MM.1S (cell line): ENCODE results near the gene ARHGEF33.
A peak's percentile ranks its signal among the peaks of the same experiment; 100 is the strongest.

Source experiments
- DNase-seq: peaks from one replicate; pipeline ENCODE4 v3.0.0-alpha.2; 2015
- H2AFZ ChIP-seq: fragments of 300-600 bp; sonication (generic); 2 replicates; pipeline ENCODE4 v1.6.0; 2016; ENCODE audit warnings: antibody characterized with exemption, low read length
- H3F3A ChIP-seq: fragments of 300-600 bp; sonication (generic); 2 replicates; pipeline ENCODE4 v1.6.1; 2016; ENCODE audit warnings: mild to moderate bottlenecking, antibody characterized with exemption, low read length, moderate library complexity, mixed read lengths; ENCODE audit not compliant: insufficient read depth
- H3K27ac ChIP-seq: fragments of 300-600 bp; sonication (generic); 2 replicates; pipeline ENCODE4 v1.5.1; 2016; ENCODE audit warnings: mild to moderate bottlenecking, low read length
- H3K27me3 ChIP-seq: fragments of 300-600 bp; sonication (generic); replicated peaks from 2 replicates; pipeline ENCODE4 v1.6.0; 2016; ENCODE audit warnings: low read length; ENCODE audit not compliant: insufficient read depth
- H3K36me3 ChIP-seq: fragments of 300-600 bp; sonication (generic); replicated peaks from 2 replicates; pipeline ENCODE4 v1.6.1; 2016; ENCODE audit warnings: mild to moderate bottlenecking, low read length, mixed read lengths; ENCODE audit not compliant: insufficient read depth
- H3K4me1 ChIP-seq: fragments of 300-600 bp; sonication (generic); 2 replicates; pipeline ENCODE4 v1.6.1; 2016; ENCODE audit warnings: low read length, mixed read lengths
- H3K4me2 ChIP-seq: fragments of 300-600 bp; sonication (generic); 2 replicates; pipeline ENCODE4 v1.6.0; 2016; ENCODE audit warnings: low read depth, low read length
- H3K4me3 ChIP-seq: fragments of 300-600 bp; sonication (generic); 2 replicates; pipeline ENCODE4 v1.5.1; 2016; ENCODE audit warnings: low read length, mixed read lengths
- H3K79me2 ChIP-seq: fragments of 300-600 bp; sonication (generic); 2 replicates; pipeline ENCODE4 v1.6.1; 2016; ENCODE audit warnings: mixed run types, low read length, mixed read lengths
- H3K9ac ChIP-seq: fragments of 300-600 bp; sonication (generic); 2 replicates; pipeline ENCODE4 v1.6.1; 2016; ENCODE audit warnings: low read length, mixed read lengths
- H3K9me2 ChIP-seq: fragments of 300-600 bp; sonication (generic); replicated peaks from 2 replicates; pipeline ENCODE4 v1.6.1; 2016; ENCODE audit warnings: mild to moderate bottlenecking, low read length, mixed read lengths; ENCODE audit not compliant: insufficient read depth
- H3K9me3 ChIP-seq: fragments of 300-600 bp; sonication (generic); replicated peaks from 2 replicates; pipeline ENCODE4 v1.6.1; 2016; ENCODE audit warnings: mild to moderate bottlenecking, low read length, mixed read lengths; ENCODE audit not compliant: insufficient read depth
- H4K20me1 ChIP-seq: fragments of 300-600 bp; sonication (generic); 2 replicates; pipeline ENCODE4 v1.6.1; 2016; ENCODE audit warnings: mild to moderate bottlenecking, low read length, moderate library complexity, mixed read lengths; ENCODE audit not compliant: insufficient read depth
- CTCF ChIP-seq: fragments of 300-600 bp; sonication (generic); IDR thresholded peaks from 2 replicates; pipeline ENCODE4 v1.5.1; 2016; ENCODE audit warnings: antibody characterized with exemption, low read length, mixed read lengths
- EZH2 ChIP-seq: fragments of 300-600 bp; sonication (generic); optimal IDR thresholded peaks from 2 replicates; pipeline ENCODE3; 2017; ENCODE audit warnings: low read depth, mild to moderate bottlenecking, antibody characterized with exemption, low read length, mixed read lengths
- EZH2phosphoT487 ChIP-seq: fragments of 300-600 bp; sonication (generic); IDR thresholded peaks from 2 replicates; pipeline ENCODE4 v1.6.1; 2018; ENCODE audit warnings: antibody characterized with exemption, low read length

ARHGEF33 gene

GRCh38 chr2:38945372-38945771 is 55.7 kb downstream of the ARHGEF33 start:
- no peaks in the 10 kb centered on the region for H3K27me3 ChIP-seq
- no peaks in the 10 kb centered on the region for H4K20me1 ChIP-seq
- no peaks in the 10 kb centered on the region for H3F3A ChIP-seq
- no peak overlapping the region for H3K4me2 ChIP-seq
- no peak for DNase-seq
- no peak overlapping the region for H3K4me3 ChIP-seq
- no peak overlapping the region for H2AFZ ChIP-seq
- no peaks in the 10 kb centered on the region for H3K79me2 ChIP-seq
- no peak overlapping the region for H3K9ac ChIP-seq
- no peaks in the 10 kb centered on the region for H3K4me1 ChIP-seq
- no peaks in the 10 kb centered on the region for H3K9me3 ChIP-seq
- H3K36me3 ChIP-seq = no peaks in the 10 kb centered on the region
- no peak overlapping the region for H3K27ac ChIP-seq
- TF ChIP-seq EZH2phosphoT487 = no peak
- TF ChIP-seq EZH2 = no peak
- TF ChIP-seq CTCF = no peak
- no peaks in the 10 kb centered on the region for H3K9me2 ChIP-seq

DNA sequence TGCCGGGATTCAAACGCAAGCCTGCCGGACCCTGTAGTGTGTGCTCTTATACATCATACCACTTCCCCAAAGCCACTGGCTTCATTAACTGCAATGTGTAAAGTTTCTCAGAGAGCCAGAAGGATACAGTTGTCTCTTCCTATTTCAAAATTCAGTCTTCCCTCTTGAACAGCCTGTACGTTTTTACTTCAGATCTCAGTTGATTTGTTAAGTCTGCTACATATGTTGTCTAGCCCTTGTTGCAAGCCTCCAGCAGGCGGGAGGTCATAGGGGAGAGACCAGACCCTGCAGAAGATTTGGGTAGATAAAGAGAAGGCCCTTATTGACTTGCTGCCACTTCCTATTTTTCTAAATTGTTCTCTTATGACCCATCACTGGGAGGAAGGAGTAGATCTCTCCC is 56.2 kb downstream of the ARHGEF33 start:
- H3K9ac ChIP-seq = no peak overlapping the region
- H3K4me3 ChIP-seq = no peak overlapping the region
- no peaks in the 10 kb centered on the region for H3K27me3 ChIP-seq
- H4K20me1 ChIP-seq = no peaks in the 10 kb centered on the region
- no peak for TF ChIP-seq CTCF
- no peak for TF ChIP-seq EZH2
- no peak for TF ChIP-seq EZH2phosphoT487
- no peaks in the 10 kb centered on the region for H3K9me3 ChIP-seq
- H3K4me2 ChIP-seq = no peak overlapping the region
- no peaks in the 10 kb centered on the region for H3K36me3 ChIP-seq
- no peaks in the 10 kb centered on the region for H3K79me2 ChIP-seq
- H3K4me1 ChIP-seq = no peaks in the 10 kb centered on the region
- H3F3A ChIP-seq = no peaks in the 10 kb centered on the region
- H3K27ac ChIP-seq = no peak overlapping the region
- no peak for DNase-seq
- H3K9me2 ChIP-seq = no peaks in the 10 kb centered on the region
- no peak overlapping the region for H2AFZ ChIP-seq

GRCh38 chr2:38947241-38948239 is 57.9 kb downstream of the ARHGEF33 start:
- Histone ChIP-seq H3K4me1 (no peaks in the 10 kb centered on the region), H3K4me3 (no peak overlapping the region), H3K9ac (no peak overlapping the region), H3K79me2 (no peaks in the 10 kb centered on the region), H3F3A (no peaks in the 10 kb centered on the region), H3K4me2 (no peak overlapping the region), H3K27me3 (no peaks in the 10 kb centered on the region), H3K36me3 (no peaks in the 10 kb centered on the region), H4K20me1 (no peaks in the 10 kb centered on the region), H2AFZ (0 out of 2 replicates have a peak overlapping the region, but pooled peaks have one; percentile 26), H3K9me2 (no peaks in the 10 kb centered on the region), H3K27ac (no peak overlapping the region), H3K9me3 (no peaks in the 10 kb centered on the region)
- peak; percentile 79 for DNase-seq
- TF ChIP-seq CTCF (peak; percentile 81), EZH2phosphoT487 (no peak)
